ENCODE measurements around the gene RAPGEFL1. TPM values are rescaled to one million over a fixed set of nuclear protein-coding genes. Genes with fewer than 3 reads are reported as not detected.
A peak's percentile ranks its signal among the peaks of the same experiment; 100 is the strongest.

Gene RAPGEFL1
- total and polyA plus RNA-seq, 10 of the 15 experiments (the other 5 are each of a cell fraction or from before 2014, with no cell fraction given) = 0.13 to 3.2 (median 1.5) TPM

DNA sequence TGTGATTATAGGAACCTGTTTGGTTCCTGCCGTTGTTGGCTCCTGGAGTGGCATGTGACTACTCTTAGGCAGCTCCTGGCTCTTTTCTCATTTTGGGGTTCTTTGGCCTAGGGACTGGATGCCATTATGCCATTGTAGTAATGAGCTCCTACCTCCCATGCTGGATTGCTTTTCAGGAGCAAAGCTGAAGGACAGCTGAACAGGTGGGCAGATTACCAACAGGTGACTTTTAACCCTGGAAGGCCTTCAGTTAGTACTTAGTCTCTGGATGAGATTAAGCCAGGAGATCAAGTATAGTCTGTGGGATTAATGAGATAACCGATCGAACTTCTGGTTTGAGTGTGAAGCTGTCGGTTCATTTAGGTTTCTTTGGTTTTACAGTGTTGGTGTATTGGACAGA lies 67.0 kb downstream of the RAPGEFL1 start:
- ChIA-PET RAD21 (ENCODE audit: unreplicated experiment) (no interaction called here), SMC1A (ENCODE audit: uncharacterized antibody, unreplicated experiment) (interaction anchor here (1.1 kb wide), 1 partner anchor 9 kb away, joined by 3 read pairs; no protein-coding TSS in a partner anchor), CTCF (no interaction called here), POLR2A (interaction anchor here (0.5 kb wide), 1 partner anchor 1548 kb away, joined by 3 read pairs; no protein-coding TSS in a partner anchor)
- Histone ChIP-seq H2AFZ (ENCODE audit: control insufficient read depth, low read depth, low read length) (no peak overlapping the region), H3K27me3 (replicated peaks in 1 of 2; ENCODE audit: control insufficient read depth in 2 of 2, insufficient read depth in 2 of 2, low read length in 1 of 2) (no peaks in the 10 kb centered on the region), H3K4me3 (no peak overlapping the region), H3K9ac (ENCODE audit: control insufficient read depth, insufficient read depth, low read length) (no peak overlapping the region), H3K9me3 (replicated peaks; ENCODE audit: control insufficient read depth, insufficient read depth, low read length) (no peaks in the 10 kb centered on the region), H3K4me2 (ENCODE audit: control insufficient read depth, insufficient read depth) (no peak overlapping the region), H4K20me1 (ENCODE audit: control insufficient read depth, insufficient read depth) (no peaks in the 10 kb centered on the region), H3K27ac (ENCODE audit: control insufficient read depth, insufficient read depth) (no peak overlapping the region), H3K36me3 (ENCODE audit: control insufficient read depth in 2 of 2, insufficient read depth in 2 of 2, low read length in 1 of 2) (no peaks in the 10 kb centered on the region; a peak in 2 of 4 replicates), H3K4me1 (ENCODE audit: control insufficient read depth, insufficient read depth, low read length) (no peaks in the 10 kb centered on the region), H3K79me2 (ENCODE audit: control insufficient read depth, insufficient read depth, low read length) (no peaks in the 10 kb centered on the region; the same call in none of the 2 replicates)
- no TSS peak for BruUV-seq (replicated peaks)
- TF ChIP-seq CHD4 (IDR thresholded peaks at IDR 0.05) (no peak), KAT2A (conservative IDR thresholded peaks at IDR 0.05; ENCODE audit: control insufficient read depth, low read depth, low read length) (no peak), MYB (IDR thresholded peaks at IDR 0.05; ENCODE audit: borderline replicate concordance, low read depth, low read length) (no peak), GABPA (IDR thresholded peaks at IDR 0.05; ENCODE audit: low read depth) (no peak), EGR1 (IDR thresholded peaks at IDR 0.05; ENCODE audit: borderline replicate concordance in 1 of 2, low read depth in 2 of 2, low read length in 2 of 2) (no peak), RB1 (IDR thresholded peaks at IDR 0.05; ENCODE audit: borderline replicate concordance) (no peak), RELA (IDR thresholded peaks at IDR 0.05; ENCODE audit: borderline replicate concordance, partially characterized antibody) (no peak), CEBPB (IDR thresholded peaks at IDR 0.05; ENCODE audit: borderline replicate concordance in 1 of 2, low read depth in 2 of 2, low read length in 2 of 2) (no peak), ASH2L (IDR thresholded peaks at IDR 0.05; ENCODE audit: borderline replicate concordance, low read depth) (no peak), TBL1XR1 (IDR thresholded peaks at IDR 0.05; ENCODE audit: low read depth, low read length) (no peak), CREB1 (IDR thresholded peaks at IDR 0.05; ENCODE audit: low read depth) (no peak), JUNB (IDR thresholded peaks at IDR 0.05) (no peak), RAD51 (IDR thresholded peaks at IDR 0.05) (no peak)
- TF ChIP-seq, protein P1, sequence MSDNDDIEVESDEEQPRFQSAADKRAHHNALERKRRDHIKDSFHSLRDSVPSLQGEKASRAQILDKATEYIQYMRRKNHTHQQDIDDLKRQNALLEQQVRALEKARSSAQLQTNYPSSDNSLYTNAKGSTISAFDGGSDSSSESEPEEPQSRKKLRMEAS (IDR thresholded peaks at IDR 0.05; ENCODE audit: low read depth, low read length) = no peak
- in situ Hi-C loops (cut with MboI) (no loop called here), intact Hi-C loops (cut with micrococcal nuclease; ENCODE audit: unreplicated experiment) (loop anchor here (5.0 kb wide), 1 partner anchor 38 kb away; no protein-coding TSS in a partner anchor)
- DNase-seq (ENCODE audit: low read depth, low spot score) (no peak), ATAC-seq (no peak), FAIRE-seq (no peak)
- WGBS (ENCODE audit: insufficient coverage, insufficient replicate concordance, low lambda C conversion rate, missing lambda C conversion rate) = 99% methylated on average over 4 of the region's 4 CpGs

Small RNAs within 50 kb of the gene (microRNA-seq; reads per million reads assigned to microRNA genes)
- gene MIR6866 (3.4 reads per million, percentile 18 among the genes with 10 or more reads in this experiment), gene MIR6867 (not detected)

Small RNAs within 50 kb of the gene (small RNA-seq; reads per million reads assigned to genes)
- not detected for gene MIR6867

Other genes with a start within 250 kb of the RAPGEFL1 start
Only the 7 nearest of the 15 such genes appear.
- 33.5 and 40.6 TPM in 2 replicates for gene MED24, start 123.1 kb upstream of the RAPGEFL1 start, total RNA-seq (2014; rRNA removed)
- 32.8 and 35.3 TPM in 2 replicates for gene MED24, start 123.1 kb upstream of the RAPGEFL1 start, total RNA-seq (2014; rRNA removed; fragmentation: Illumina TruSeq; extraction: Trizol)
- 74.1 and 84.7 TPM in 2 replicates for gene MED24, start 123.1 kb upstream of the RAPGEFL1 start, total RNA-seq (2021)
- gene MED24, start 123.1 kb upstream of the RAPGEFL1 start, polyA plus RNA-seq (2011; rRNA removed) = 31.1 and 74.8 TPM in 2 replicates
- 77.0 and 85.1 TPM in 2 replicates for gene MED24, start 123.1 kb upstream of the RAPGEFL1 start, polyA plus RNA-seq (2014; fragmentation: Illumina TruSeq; extraction: Trizol)
- gene MED24, start 123.1 kb upstream of the RAPGEFL1 start, polyA plus RNA-seq (2014; fragmentation: Nextera tagmentation; extraction: Ambion mirVana) = 10 to 100 TPM in 1 of 2 experiments, 1 to 10 TPM in 1; 5.4 to 10.3 TPM
- gene MED24, start 123.1 kb upstream of the RAPGEFL1 start, polyA plus RNA-seq (2014; rRNA removed) = 58.6 and 75.5 TPM in 2 replicates
- gene MED24, start 123.1 kb upstream of the RAPGEFL1 start, polyA plus RNA-seq (2016; fragmentation: Nextera tagmentation; extraction: Ambion mirVana) = 10 to 100 TPM; 89.9 to 97.4 TPM
- 0.65 and 0.68 TPM in 2 replicates for gene THRA, start 114.5 kb upstream of the RAPGEFL1 start, total RNA-seq (2014; rRNA removed)
- 0.63 and 0.64 TPM in 2 replicates for gene THRA, start 114.5 kb upstream of the RAPGEFL1 start, total RNA-seq (2014; rRNA removed; fragmentation: Illumina TruSeq; extraction: Trizol)
- gene THRA, start 114.5 kb upstream of the RAPGEFL1 start, total RNA-seq (2021) = 1.5 and 2.0 TPM in 2 replicates
- gene THRA, start 114.5 kb upstream of the RAPGEFL1 start, polyA plus RNA-seq (2011; rRNA removed) = 0.81 and 1.1 TPM in 2 replicates
- gene THRA, start 114.5 kb upstream of the RAPGEFL1 start, polyA plus RNA-seq (2014; fragmentation: Illumina TruSeq; extraction: Trizol) = 1.0 and 1.2 TPM in 2 replicates
- under 1 TPM; 0.03 to 0.07 TPM for gene THRA, start 114.5 kb upstream of the RAPGEFL1 start, polyA plus RNA-seq (2014; fragmentation: Nextera tagmentation; extraction: Ambion mirVana)
- 0.64 and 0.81 TPM in 2 replicates for gene THRA, start 114.5 kb upstream of the RAPGEFL1 start, polyA plus RNA-seq (2014; rRNA removed)
- gene THRA, start 114.5 kb upstream of the RAPGEFL1 start, polyA plus RNA-seq (2016; fragmentation: Nextera tagmentation; extraction: Ambion mirVana) = under 1 TPM; 0.07 to 0.64 TPM
- gene NR1D1, start 76.9 kb upstream of the RAPGEFL1 start, total RNA-seq (2014; rRNA removed) = 0.49 and 1.0 TPM in 2 replicates
- 0.31 and 0.37 TPM in 2 replicates for gene NR1D1, start 76.9 kb upstream of the RAPGEFL1 start, total RNA-seq (2014; rRNA removed; fragmentation: Illumina TruSeq; extraction: Trizol)
- gene NR1D1, start 76.9 kb upstream of the RAPGEFL1 start, total RNA-seq (2021) = 3.4 and 3.6 TPM in 2 replicates
- 0.17 and 0.41 TPM in 2 replicates for gene NR1D1, start 76.9 kb upstream of the RAPGEFL1 start, polyA plus RNA-seq (2011; rRNA removed)
- gene NR1D1, start 76.9 kb upstream of the RAPGEFL1 start, polyA plus RNA-seq (2014; fragmentation: Illumina TruSeq; extraction: Trizol) = 0.44 and 1.8 TPM in 2 replicates
- gene NR1D1, start 76.9 kb upstream of the RAPGEFL1 start, polyA plus RNA-seq (2014; fragmentation: Nextera tagmentation; extraction: Ambion mirVana) = under 1 TPM; 0.10 to 0.33 TPM
- 0.87 and 1.2 TPM in 2 replicates for gene NR1D1, start 76.9 kb upstream of the RAPGEFL1 start, polyA plus RNA-seq (2014; rRNA removed)
- gene NR1D1, start 76.9 kb upstream of the RAPGEFL1 start, polyA plus RNA-seq (2016; fragmentation: Nextera tagmentation; extraction: Ambion mirVana) = 1 to 10 TPM; 1.8 to 2.6 TPM
- 56.3 and 57.6 TPM in 2 replicates for gene MSL1, start 55.5 kb upstream of the RAPGEFL1 start, total RNA-seq (2014; rRNA removed)
- 56.4 and 56.5 TPM in 2 replicates for gene MSL1, start 55.5 kb upstream of the RAPGEFL1 start, total RNA-seq (2014; rRNA removed; fragmentation: Illumina TruSeq; extraction: Trizol)
- 47.8 and 50.6 TPM in 2 replicates for gene MSL1, start 55.5 kb upstream of the RAPGEFL1 start, total RNA-seq (2021)
- 80.9 and 101 TPM in 2 replicates for gene MSL1, start 55.5 kb upstream of the RAPGEFL1 start, polyA plus RNA-seq (2011; rRNA removed)
- 95.2 and 110 TPM in 2 replicates for gene MSL1, start 55.5 kb upstream of the RAPGEFL1 start, polyA plus RNA-seq (2014; fragmentation: Illumina TruSeq; extraction: Trizol)
- 10 to 100 TPM; 11.1 to 18.0 TPM for gene MSL1, start 55.5 kb upstream of the RAPGEFL1 start, polyA plus RNA-seq (2014; fragmentation: Nextera tagmentation; extraction: Ambion mirVana)
- 52.0 and 53.1 TPM in 2 replicates for gene MSL1, start 55.5 kb upstream of the RAPGEFL1 start, polyA plus RNA-seq (2014; rRNA removed)
- gene MSL1, start 55.5 kb upstream of the RAPGEFL1 start, polyA plus RNA-seq (2016; fragmentation: Nextera tagmentation; extraction: Ambion mirVana) = 1 to 10 TPM; 6.1 to 9.5 TPM
- 31.8 and 37.6 TPM in 2 replicates for gene CASC3, start 36.9 kb upstream of the RAPGEFL1 start, total RNA-seq (2014; rRNA removed)
- 31.9 and 33.7 TPM in 2 replicates for gene CASC3, start 36.9 kb upstream of the RAPGEFL1 start, total RNA-seq (2014; rRNA removed; fragmentation: Illumina TruSeq; extraction: Trizol)
- 42.9 and 49.0 TPM in 2 replicates for gene CASC3, start 36.9 kb upstream of the RAPGEFL1 start, total RNA-seq (2021)
- gene CASC3, start 36.9 kb upstream of the RAPGEFL1 start, polyA plus RNA-seq (2011; rRNA removed) = 40.3 and 60.0 TPM in 2 replicates
- gene CASC3, start 36.9 kb upstream of the RAPGEFL1 start, polyA plus RNA-seq (2014; fragmentation: Illumina TruSeq; extraction: Trizol) = 52.4 and 59.7 TPM in 2 replicates
- gene CASC3, start 36.9 kb upstream of the RAPGEFL1 start, polyA plus RNA-seq (2014; fragmentation: Nextera tagmentation; extraction: Ambion mirVana) = 10 to 100 TPM; 12.7 to 16.4 TPM
- gene CASC3, start 36.9 kb upstream of the RAPGEFL1 start, polyA plus RNA-seq (2014; rRNA removed) = 30.2 and 34.3 TPM in 2 replicates
- gene CASC3, start 36.9 kb upstream of the RAPGEFL1 start, polyA plus RNA-seq (2016; fragmentation: Nextera tagmentation; extraction: Ambion mirVana) = 10 to 100 TPM; 52.6 to 53.4 TPM
- 4.2 and 4.8 TPM in 2 replicates for gene WIPF2, start 41.8 kb downstream of the RAPGEFL1 start, total RNA-seq (2014; rRNA removed)
- gene WIPF2, start 41.8 kb downstream of the RAPGEFL1 start, total RNA-seq (2014; rRNA removed; fragmentation: Illumina TruSeq; extraction: Trizol) = 4.3 and 5.5 TPM in 2 replicates
- 16.6 and 20.8 TPM in 2 replicates for gene WIPF2, start 41.8 kb downstream of the RAPGEFL1 start, total RNA-seq (2021)
- 4.4 and 7.9 TPM in 2 replicates for gene WIPF2, start 41.8 kb downstream of the RAPGEFL1 start, polyA plus RNA-seq (2011; rRNA removed)
- 10.8 and 11.1 TPM in 2 replicates for gene WIPF2, start 41.8 kb downstream of the RAPGEFL1 start, polyA plus RNA-seq (2014; fragmentation: Illumina TruSeq; extraction: Trizol)
- 1 to 10 TPM; 4.2 to 5.5 TPM for gene WIPF2, start 41.8 kb downstream of the RAPGEFL1 start, polyA plus RNA-seq (2014; fragmentation: Nextera tagmentation; extraction: Ambion mirVana)
- 6.3 and 7.1 TPM in 2 replicates for gene WIPF2, start 41.8 kb downstream of the RAPGEFL1 start, polyA plus RNA-seq (2014; rRNA removed)
- 10 to 100 TPM in 1 of 2 experiments, 1 to 10 TPM in 1; 9.8 to 12.7 TPM for gene WIPF2, start 41.8 kb downstream of the RAPGEFL1 start, polyA plus RNA-seq (2016; fragmentation: Nextera tagmentation; extraction: Ambion mirVana)
- gene CDC6, start 110.4 kb downstream of the RAPGEFL1 start, total RNA-seq (2014; rRNA removed) = 39.0 and 43.8 TPM in 2 replicates
- gene CDC6, start 110.4 kb downstream of the RAPGEFL1 start, total RNA-seq (2014; rRNA removed; fragmentation: Illumina TruSeq; extraction: Trizol) = 46.8 and 53.0 TPM in 2 replicates
- 47.7 and 52.0 TPM in 2 replicates for gene CDC6, start 110.4 kb downstream of the RAPGEFL1 start, total RNA-seq (2021)
- 43.1 and 48.5 TPM in 2 replicates for gene CDC6, start 110.4 kb downstream of the RAPGEFL1 start, polyA plus RNA-seq (2011; rRNA removed)
- 54.4 and 59.6 TPM in 2 replicates for gene CDC6, start 110.4 kb downstream of the RAPGEFL1 start, polyA plus RNA-seq (2014; fragmentation: Illumina TruSeq; extraction: Trizol)
- 10 to 100 TPM; 13.3 to 18.6 TPM for gene CDC6, start 110.4 kb downstream of the RAPGEFL1 start, polyA plus RNA-seq (2014; fragmentation: Nextera tagmentation; extraction: Ambion mirVana)
- 25.9 and 26.3 TPM in 2 replicates for gene CDC6, start 110.4 kb downstream of the RAPGEFL1 start, polyA plus RNA-seq (2014; rRNA removed)
- 10 to 100 TPM; 59.3 to 60.9 TPM for gene CDC6, start 110.4 kb downstream of the RAPGEFL1 start, polyA plus RNA-seq (2016; fragmentation: Nextera tagmentation; extraction: Ambion mirVana)